Fibroblast of lung (primary cell): ENCODE measurements around the gene PRMT3.

Experiments used
- EZH2 ChIP-seq: IDR thresholded peaks from 2 replicates; pipeline ENCODE4 v1.5.1; 2012; ENCODE audit warnings: low read length, control low read depth, mild to moderate bottlenecking; ENCODE audit errors: missing control alignments
- TF ChIP-seq, protein P1 (sequence below), 2 donors: IDR thresholded peaks in 1 of 2; conservative IDR thresholded peaks in 1 of 2; 1 replicate in 1 of 2; 2 replicates in 1 of 2; pipeline ENCODE4 v1.5.1; 2011 to 2012; ENCODE audit warnings: low read length in 2 of 2, control low read depth in 1 of 2, inconsistent platforms in 1 of 2, low read depth in 1 of 2, mild to moderate bottlenecking in 1 of 2

DNA sequence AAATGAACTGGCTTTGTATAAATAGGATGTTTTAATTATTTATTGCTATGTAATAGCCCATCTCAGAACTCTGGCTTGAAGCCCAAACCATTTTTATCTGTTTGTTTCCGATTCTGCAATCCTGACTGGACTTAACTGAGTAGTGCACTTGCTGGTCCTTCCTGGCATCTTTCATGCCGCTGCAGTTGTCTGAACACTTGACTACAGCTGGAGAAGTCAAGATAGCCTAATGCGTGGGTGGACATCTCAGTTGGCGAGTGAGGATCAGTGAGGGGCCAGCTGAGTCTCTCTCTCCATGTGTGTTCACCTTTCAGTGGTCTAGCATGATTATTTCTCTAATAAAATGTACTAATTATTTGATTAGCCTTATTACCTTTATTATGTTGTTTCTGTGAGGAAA is 105.8 kb downstream of the PRMT3 start:
- TF ChIP-seq, protein P1, sequence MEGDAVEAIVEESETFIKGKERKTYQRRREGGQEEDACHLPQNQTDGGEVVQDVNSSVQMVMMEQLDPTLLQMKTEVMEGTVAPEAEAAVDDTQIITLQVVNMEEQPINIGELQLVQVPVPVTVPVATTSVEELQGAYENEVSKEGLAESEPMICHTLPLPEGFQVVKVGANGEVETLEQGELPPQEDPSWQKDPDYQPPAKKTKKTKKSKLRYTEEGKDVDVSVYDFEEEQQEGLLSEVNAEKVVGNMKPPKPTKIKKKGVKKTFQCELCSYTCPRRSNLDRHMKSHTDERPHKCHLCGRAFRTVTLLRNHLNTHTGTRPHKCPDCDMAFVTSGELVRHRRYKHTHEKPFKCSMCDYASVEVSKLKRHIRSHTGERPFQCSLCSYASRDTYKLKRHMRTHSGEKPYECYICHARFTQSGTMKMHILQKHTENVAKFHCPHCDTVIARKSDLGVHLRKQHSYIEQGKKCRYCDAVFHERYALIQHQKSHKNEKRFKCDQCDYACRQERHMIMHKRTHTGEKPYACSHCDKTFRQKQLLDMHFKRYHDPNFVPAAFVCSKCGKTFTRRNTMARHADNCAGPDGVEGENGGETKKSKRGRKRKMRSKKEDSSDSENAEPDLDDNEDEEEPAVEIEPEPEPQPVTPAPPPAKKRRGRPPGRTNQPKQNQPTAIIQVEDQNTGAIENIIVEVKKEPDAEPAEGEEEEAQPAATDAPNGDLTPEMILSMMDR (conservative IDR thresholded peaks at IDR 0.05 in 1 of 2, IDR thresholded peaks at IDR 0.05 in 1 of 2; ENCODE audit: low read depth in 1 of 2, low read length in 2 of 2): no peak
- no peak for TF ChIP-seq EZH2
